T-helper 9 cell (primary cell): ENCODE measurements around the gene IL24.

Source experiments
- DNase-seq: peaks from one replicate; pipeline ENCODE4 v3.0.0-alpha.2; 2020

The IL24 gene

GRCh38 chr1:206929524-206929923, 32.3 kb downstream of the IL24 start:
- no peak for DNase-seq

GRCh38 chr1:206930210-206930798, 33.1 kb downstream of the IL24 start:
- no peak for DNase-seq

GRCh38 chr1:206931709-206932108, 34.5 kb downstream of the IL24 start:
- no peak for DNase-seq

- no peak for DNase-seq
These were observed 34.9 kb downstream of the IL24 start for GRCh38 chr1:206932177-206932576.

GRCh38 chr1:206933333-206933945, 36.2 kb downstream of the IL24 start:
- DNase-seq: peak; percentile 72

GRCh38 chr1:206935491-206936067, 38.3 kb downstream of the IL24 start:
- DNase-seq: no peak

GRCh38 chr1:206937425-206937824, 40.2 kb downstream of the IL24 start:
- DNase-seq: no peak

GRCh38 chr1:206939131-206939530, 41.9 kb downstream of the IL24 start:
- no peak for DNase-seq

- no peak for DNase-seq
These were observed 42.8 kb downstream of the IL24 start for GRCh38 chr1:206939841-206940587.

- DNase-seq: no peak
These were observed 43.3 kb downstream of the IL24 start for GRCh38 chr1:206940588-206940936.

GRCh38 chr1:206941766-206942418, 44.6 kb downstream of the IL24 start:
- DNase-seq: no peak

GRCh38 chr1:206944703-206945102, 47.5 kb downstream of the IL24 start:
- DNase-seq: no peak

- no peak for DNase-seq
These were observed 48.5 kb downstream of the IL24 start for GRCh38 chr1:206945779-206946178.

- DNase-seq: no peak
These were observed 49.0 kb downstream of the IL24 start, which contains the start of gene PIGR for GRCh38 chr1:206946261-206946660. TSS of gene PIGR (minus strand) at chr1:206946466. CDS start at chr1:206940531, 5,935 bp downstream.

- DNase-seq: no peak
These were observed 50.0 kb downstream of the IL24 start for GRCh38 chr1:206947255-206947654.

- DNase-seq: no peak
These were observed 52.0 kb downstream of the IL24 start for GRCh38 chr1:206949208-206949607.

- DNase-seq: no peak
These were observed 52.4 kb downstream of the IL24 start for GRCh38 chr1:206949641-206950040.

GRCh38 chr1:206951318-206952100, 54.3 kb downstream of the IL24 start:
- no peak for DNase-seq

- no peak for DNase-seq
These were observed 54.9 kb downstream of the IL24 start for GRCh38 chr1:206952171-206952570.

- DNase-seq: no peak
These were observed 55.9 kb downstream of the IL24 start for GRCh38 chr1:206953126-206953525.

GRCh38 chr1:206953626-206954025, 56.4 kb downstream of the IL24 start:
- DNase-seq: no peak
